ENCODE data around the gene SH2D4B.

Gene SH2D4B

GRCh38 chr10:80649183-80649582 lies 111.5 kb downstream of the SH2D4B start:
- DNase-seq: no peak

- DNase-seq: no peak
These were observed 118.2 kb downstream of the SH2D4B start for GRCh38 chr10:80655898-80656297.

GRCh38 chr10:80658068-80658467 lies 120.4 kb downstream of the SH2D4B start:
- no peak for DNase-seq

GRCh38 chr10:80659289-80659688 lies 121.6 kb downstream of the SH2D4B start:
- no peak for DNase-seq

- no peak for DNase-seq
These were observed 122.6 kb downstream of the SH2D4B start for GRCh38 chr10:80660266-80660665.

GRCh38 chr10:80660736-80661135 lies 123.0 kb downstream of the SH2D4B start:
- no peak for DNase-seq

- no peak for DNase-seq
These were observed 123.8 kb downstream of the SH2D4B start for GRCh38 chr10:80661526-80661925.

GRCh38 chr10:80662429-80663261 lies 124.9 kb downstream of the SH2D4B start:
- DNase-seq: peak; percentile 88

- DNase-seq: peak; percentile 90
These were observed 126.5 kb downstream of the SH2D4B start for GRCh38 chr10:80664071-80664680.

- DNase-seq: no peak
These were observed 131.8 kb downstream of the SH2D4B start for GRCh38 chr10:80669485-80669884.

GRCh38 chr10:80670774-80671173 lies 133.1 kb downstream of the SH2D4B start:
- no peak for DNase-seq

- no peak for DNase-seq
These were observed 134.1 kb downstream of the SH2D4B start for GRCh38 chr10:80671847-80672246.

- DNase-seq: no peak
These were observed 134.9 kb downstream of the SH2D4B start for GRCh38 chr10:80672613-80673012.

- no peak for DNase-seq
These were observed 137.1 kb downstream of the SH2D4B start for GRCh38 chr10:80674809-80675208.

GRCh38 chr10:80681142-80681541 lies 143.4 kb downstream of the SH2D4B start:
- DNase-seq: no peak

GRCh38 chr10:80684259-80684658 lies 146.6 kb downstream of the SH2D4B start:
- peak; percentile 60 for DNase-seq

- peak; percentile 70 for DNase-seq
These were observed 147.7 kb downstream of the SH2D4B start for GRCh38 chr10:80685355-80685754.

- DNase-seq: no peak
These were observed 149.2 kb downstream of the SH2D4B start for GRCh38 chr10:80686734-80687475.

- no peak for DNase-seq
These were observed 149.7 kb downstream of the SH2D4B start for GRCh38 chr10:80687476-80687789.

GRCh38 chr10:80690434-80690833 lies 152.7 kb downstream of the SH2D4B start:
- DNase-seq: no peak

- DNase-seq: no peak
These were observed 153.7 kb downstream of the SH2D4B start for GRCh38 chr10:80691441-80691840.

- DNase-seq: no peak
These were observed 155.9 kb downstream of the SH2D4B start for GRCh38 chr10:80693565-80693964.

GRCh38 chr10:80694930-80695329 lies 157.2 kb downstream of the SH2D4B start:
- DNase-seq: no peak

Data from DMS53 (cell line).